ENCODE results near the gene C1QTNF6. TPM values are rescaled to one million over a fixed set of nuclear protein-coding genes. Genes with fewer than 3 reads are reported as not detected.

C1QTNF6 gene
- total and polyA plus RNA-seq, 2 donors (not counting 1 experiment from before 2014, with no cell fraction given): 3.5 to 7.4 TPM

GRCh38 chr22:37208401-37209139, 20.5 kb upstream of the C1QTNF6 start:
- no peak overlapping the region for H2AFZ ChIP-seq (ENCODE audit: low read length)
- no peak overlapping the region for H3K4me3 ChIP-seq (replicated peaks in 1 of 4; ENCODE audit: control extremely low read depth in 1 of 4, insufficient read depth in 1 of 4, low read depth in 3 of 4, low read length in 4 of 4)
- peaks cover 2% of the 10 kb centered on the region for H3K4me1 ChIP-seq (ENCODE audit: control insufficient read depth, extremely low read depth, insufficient read depth, low read length)
- H4K20me1 ChIP-seq (ENCODE audit: control insufficient read depth, extremely low read depth, insufficient read depth, low read length): no peaks in the 10 kb centered on the region
- DNase-seq (ENCODE audit: low read depth in 2 of 2): no peak
- no peak for TF ChIP-seq EZH2 (IDR thresholded peaks at IDR 0.05; ENCODE audit: low read length, missing control alignments)
- peaks cover 24% of the 10 kb centered on the region for H3K27me3 ChIP-seq (ENCODE audit: control insufficient read depth, insufficient read depth, low read length)
- no peaks in the 10 kb centered on the region for H3K9me3 ChIP-seq (ENCODE audit: control insufficient read depth, insufficient read depth, low read depth, low read length)
- H3K79me2 ChIP-seq (ENCODE audit: control insufficient read depth, insufficient read depth, low read length): no peaks in the 10 kb centered on the region
- H3K27ac ChIP-seq (ENCODE audit: insufficient read depth, low read length): no peak overlapping the region
- no peak overlapping the region for H3K9ac ChIP-seq (ENCODE audit: insufficient read depth, low read length)
- no peak overlapping the region for H3K4me2 ChIP-seq (ENCODE audit: extremely low read depth, insufficient read depth, low read length)
- no peaks in the 10 kb centered on the region for H3K36me3 ChIP-seq (ENCODE audit: control insufficient read depth, insufficient read depth, low read length)

- no peak for DNase-seq (ENCODE audit: low read depth in 2 of 2)
- no peaks in the 10 kb centered on the region for H4K20me1 ChIP-seq (ENCODE audit: control insufficient read depth, extremely low read depth, insufficient read depth, low read length)
- no peak overlapping the region for H3K9ac ChIP-seq (ENCODE audit: insufficient read depth, low read length)
- no peaks in the 10 kb centered on the region for H3K79me2 ChIP-seq (ENCODE audit: control insufficient read depth, insufficient read depth, low read length)
- peaks cover 18% of the 10 kb centered on the region for H3K27me3 ChIP-seq (ENCODE audit: control insufficient read depth, insufficient read depth, low read length)
- H3K36me3 ChIP-seq (ENCODE audit: control insufficient read depth, insufficient read depth, low read length): no peaks in the 10 kb centered on the region
- H3K4me1 ChIP-seq (ENCODE audit: control insufficient read depth, extremely low read depth, insufficient read depth, low read length): peaks cover 2% of the 10 kb centered on the region
- no peaks in the 10 kb centered on the region for H3K9me3 ChIP-seq (ENCODE audit: control insufficient read depth, insufficient read depth, low read depth, low read length)
- H3K4me3 ChIP-seq (replicated peaks in 1 of 4; ENCODE audit: control extremely low read depth in 1 of 4, insufficient read depth in 1 of 4, low read depth in 3 of 4, low read length in 4 of 4): no peak overlapping the region
- no peak overlapping the region for H3K4me2 ChIP-seq (ENCODE audit: extremely low read depth, insufficient read depth, low read length)
- H3K27ac ChIP-seq (ENCODE audit: insufficient read depth, low read length): no peak overlapping the region
- TF ChIP-seq EZH2 (IDR thresholded peaks at IDR 0.05; ENCODE audit: low read length, missing control alignments) (no peak), CTCF (conservative IDR thresholded peaks at IDR 0.05 in 1 of 2, IDR thresholded peaks at IDR 0.05 in 1 of 2; ENCODE audit: low read depth in 1 of 2, low read length in 2 of 2) (no peak)
- H2AFZ ChIP-seq (ENCODE audit: low read length): no peak overlapping the region
These were observed 19.9 kb upstream of the C1QTNF6 start for GRCh38 chr22:37207981-37208380.

GRCh38 chr22:37206841-37207821, 19.1 kb upstream of the C1QTNF6 start:
- Histone ChIP-seq H3K4me2 (ENCODE audit: extremely low read depth, insufficient read depth, low read length) (no peak overlapping the region), H3K36me3 (ENCODE audit: control insufficient read depth, insufficient read depth, low read length) (no peaks in the 10 kb centered on the region), H3K27ac (ENCODE audit: insufficient read depth, low read length) (no peak overlapping the region), H4K20me1 (ENCODE audit: control insufficient read depth, extremely low read depth, insufficient read depth, low read length) (no peaks in the 10 kb centered on the region), H2AFZ (ENCODE audit: low read length) (no peak overlapping the region), H3K27me3 (ENCODE audit: control insufficient read depth, insufficient read depth, low read length) (peaks cover 12% of the 10 kb centered on the region), H3K4me3 (replicated peaks in 1 of 4; ENCODE audit: control extremely low read depth in 1 of 4, insufficient read depth in 1 of 4, low read depth in 3 of 4, low read length in 4 of 4) (no peak overlapping the region), H3K9me3 (ENCODE audit: control insufficient read depth, insufficient read depth, low read depth, low read length) (no peaks in the 10 kb centered on the region), H3K79me2 (ENCODE audit: control insufficient read depth, insufficient read depth, low read length) (no peaks in the 10 kb centered on the region), H3K9ac (ENCODE audit: insufficient read depth, low read length) (no peak overlapping the region), H3K4me1 (ENCODE audit: control insufficient read depth, extremely low read depth, insufficient read depth, low read length) (peaks cover 1% of the 10 kb centered on the region)
- TF ChIP-seq EZH2 (IDR thresholded peaks at IDR 0.05; ENCODE audit: low read length, missing control alignments) (no peak), CTCF (conservative IDR thresholded peaks at IDR 0.05 in 1 of 2, IDR thresholded peaks at IDR 0.05 in 1 of 2; ENCODE audit: low read depth in 1 of 2, low read length in 2 of 2) (no peak)
- no peak for DNase-seq (ENCODE audit: low read depth in 2 of 2)

All from fibroblast of lung (primary cell).